HEK293 (cell line): ENCODE measurements around the gene CLDN3.

ENCODE experiments used
- CTCF ChIA-PET: fragments of 350-600 bp; formaldehyde crosslinking; extraction: SDS; loops from one replicate; lab custom pipeline; 2021; ENCODE audit warnings: antibody characterized with exemption; lab: Yijun Ruan, JAX
- POLR2A ChIA-PET: fragments of 300-600 bp; formaldehyde crosslinking; extraction: SDS; loops from one replicate; lab custom pipeline; 2020; ENCODE audit warnings: antibody characterized with exemption, inconsistent platforms; lab: Yijun Ruan, JAX
- H3K27ac ChIP-seq: fragments of 200-500 bp; sonication (Bioruptor generic); 2 replicates; pipeline ENCODE4 v1.5.1; 2014; ENCODE audit warnings: low read depth, low read length, control low read depth, inconsistent platforms; ENCODE audit errors: extremely low read depth
- H3K36me3 ChIP-seq, 2 experiments: fragments of 200-500 bp in 1 of 2; sonication (Bioruptor generic) in 1 of 2; 1 replicate in 1 of 2; 2 replicates in 1 of 2; pipeline ENCODE4 v1.5.1; 2014 to 2017; ENCODE audit warnings: inconsistent platforms in 2 of 2, low read length in 2 of 2; ENCODE audit not compliant: control insufficient read depth in 2 of 2, insufficient read depth in 1 of 2
- H3K4me1 ChIP-seq: fragments of 200-500 bp; sonication (Bioruptor generic); 2 replicates; pipeline ENCODE4 v1.5.1; 2014; ENCODE audit warnings: mild to moderate bottlenecking, low read length, inconsistent platforms; ENCODE audit not compliant: control insufficient read depth, insufficient read depth
- H3K4me3 ChIP-seq: 2 replicates; pipeline ENCODE4 v1.5.1; 2011; ENCODE audit warnings: low read depth, mild to moderate bottlenecking, control low read depth, low read length, moderate library complexity
- H3K9me3 ChIP-seq: fragments of 200-500 bp; sonication (Bioruptor generic); 2 replicates; pipeline ENCODE4 v1.5.1; 2014; ENCODE audit warnings: low read depth, low read length, inconsistent platforms; ENCODE audit not compliant: control insufficient read depth, insufficient read depth
- ATF2 ChIP-seq: fragments of 450-650 bp; formaldehyde crosslinking; IDR thresholded peaks from 2 replicates; pipeline ENCODE4 v1.5.1; 2016; ENCODE audit warnings: missing biosample characterization, missing genetic modification characterization, low read depth
- FEZF1 ChIP-seq: fragments of 450-650 bp; formaldehyde crosslinking; IDR thresholded peaks from 2 replicates; pipeline ENCODE4 v1.5.1; 2016; ENCODE audit warnings: missing biosample characterization, missing genetic modification characterization
- IKZF3 ChIP-seq: fragments of 450-650 bp; IDR thresholded peaks from 2 replicates; pipeline ENCODE4 v1.5.0; 2018; ENCODE audit warnings: missing biosample characterization, mild to moderate bottlenecking, missing genetic modification characterization, moderate library complexity
- SP3 ChIP-seq: fragments of 450-650 bp; formaldehyde crosslinking; IDR thresholded peaks from 2 replicates; pipeline ENCODE4 v1.5.1; 2016; ENCODE audit warnings: missing biosample characterization, missing genetic modification characterization
- ZNF10 ChIP-seq: fragments of 450-650 bp; formaldehyde crosslinking; IDR thresholded peaks from 2 replicates; pipeline ENCODE4 v1.5.1; 2017; ENCODE audit warnings: missing biosample characterization, missing genetic modification characterization
- ZNF138 ChIP-seq: fragments of 450-650 bp; formaldehyde crosslinking; IDR thresholded peaks from 2 replicates; pipeline ENCODE4 v1.5.1; 2016; ENCODE audit warnings: missing biosample characterization, missing genetic modification characterization, borderline replicate concordance
- ZNF184 ChIP-seq: fragments of 450-650 bp; IDR thresholded peaks from 2 replicates; pipeline ENCODE4 v1.5.1; 2018; ENCODE audit warnings: missing biosample characterization, mild to moderate bottlenecking, missing genetic modification characterization
- ZNF23 ChIP-seq: fragments of 450-650 bp; formaldehyde crosslinking; IDR thresholded peaks from 2 replicates; pipeline ENCODE4 v1.5.1; 2016; ENCODE audit warnings: missing biosample characterization, missing genetic modification characterization, borderline replicate concordance
- ZNF274 ChIP-seq, 2 experiments: fragments of 200-500 bp in 1 of 2; fragments of 450-650 bp in 1 of 2; sonication (Bioruptor generic) in 1 of 2; formaldehyde crosslinking in 1 of 2; IDR thresholded peaks; 2 replicates each; pipeline versions ENCODE4 v1.5.1 to v1.6.1; 2014 to 2016; ENCODE audit warnings: borderline replicate concordance in 1 of 2, inconsistent platforms in 1 of 2, low read length in 1 of 2, missing biosample characterization in 1 of 2, missing genetic modification characterization in 1 of 2
- ZNF280D ChIP-seq: fragments of 450-650 bp; formaldehyde crosslinking; IDR thresholded peaks from 2 replicates; pipeline ENCODE4 v1.5.1; 2016; ENCODE audit warnings: missing biosample characterization, missing genetic modification characterization
- ZNF404 ChIP-seq: fragments of 450-650 bp; formaldehyde crosslinking; IDR thresholded peaks from 2 replicates; pipeline ENCODE4 v1.5.1; 2017; ENCODE audit warnings: missing biosample characterization, missing genetic modification characterization
- ZNF600 ChIP-seq: fragments of 450-650 bp; formaldehyde crosslinking; IDR thresholded peaks from 2 replicates; pipeline ENCODE4 v1.5.1; 2016; ENCODE audit warnings: missing biosample characterization, missing genetic modification characterization
- ZNF76 ChIP-seq: fragments of 450-650 bp; formaldehyde crosslinking; IDR thresholded peaks from 2 replicates; pipeline ENCODE4; 2016; ENCODE audit warnings: low read depth, missing biosample characterization, missing genetic modification characterization, borderline replicate concordance
- ZSCAN23 ChIP-seq: fragments of 450-650 bp; formaldehyde crosslinking; IDR thresholded peaks from 2 replicates; pipeline ENCODE4 v1.5.1; 2016; ENCODE audit warnings: missing biosample characterization, missing genetic modification characterization
- ZXDB ChIP-seq: fragments of 450-650 bp; formaldehyde crosslinking; IDR thresholded peaks from 2 replicates; pipeline ENCODE4 v1.5.1; 2016; ENCODE audit warnings: missing biosample characterization, missing genetic modification characterization
- TF ChIP-seq, protein P1 (sequence below): fragments of 450-650 bp; formaldehyde crosslinking; IDR thresholded peaks from 2 replicates; pipeline ENCODE4 v1.5.1; 2016; ENCODE audit warnings: missing biosample characterization, missing genetic modification characterization
- TF ChIP-seq, protein P2 (sequence below): fragments of 450-650 bp; formaldehyde crosslinking; IDR thresholded peaks from 2 replicates; pipeline ENCODE4 v1.5.1; 2016; ENCODE audit warnings: missing biosample characterization, missing genetic modification characterization

Gene CLDN3

GRCh38 chr7:73737491-73738219 is 32.4 kb downstream of the CLDN3 start:
- ChIA-PET POLR2A (interaction anchor here (0.6 to 3.0 kb wide), 12 partner anchors 9 to 313 kb away, joined by 3 to 16 read pairs (median 4); partner anchors contain the start of gene CLDN3), CTCF (interaction anchor here (0.7 to 1.1 kb wide), 6 partner anchors 12 to 289 kb away, joined by 3 to 4 read pairs (median 3); no protein-coding TSS in a partner anchor)
- peaks cover 0 to 22% of the 10 kb centered on the region in 2 experiments; a peak in 2 of 3 replicates for H3K36me3 ChIP-seq
- peak overlapping the region; percentile 65 for H3K4me3 ChIP-seq
- no peak overlapping the region for H3K27ac ChIP-seq
- no peaks in the 10 kb centered on the region for H3K9me3 ChIP-seq
- TF ChIP-seq ZNF76 (tag by site-specific recombination) (no peak), ZNF138 (tag by site-specific recombination) (no peak)
- TF ChIP-seq, protein P1, sequence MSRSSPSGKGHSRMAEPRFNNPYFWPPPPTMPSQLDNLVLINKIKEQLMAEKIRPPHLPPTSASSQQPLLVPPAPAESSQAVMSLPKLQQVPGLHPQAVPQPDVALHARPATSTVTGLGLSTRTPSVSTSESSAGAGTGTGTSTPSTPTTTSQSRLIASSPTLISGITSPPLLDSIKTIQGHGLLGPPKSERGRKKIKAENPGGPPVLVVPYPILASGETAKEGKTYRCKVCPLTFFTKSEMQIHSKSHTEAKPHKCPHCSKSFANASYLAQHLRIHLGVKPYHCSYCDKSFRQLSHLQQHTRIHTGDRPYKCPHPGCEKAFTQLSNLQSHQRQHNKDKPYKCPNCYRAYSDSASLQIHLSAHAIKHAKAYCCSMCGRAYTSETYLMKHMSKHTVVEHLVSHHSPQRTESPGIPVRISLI (tag by site-specific recombination): no peak
- TF ChIP-seq, protein P2, sequence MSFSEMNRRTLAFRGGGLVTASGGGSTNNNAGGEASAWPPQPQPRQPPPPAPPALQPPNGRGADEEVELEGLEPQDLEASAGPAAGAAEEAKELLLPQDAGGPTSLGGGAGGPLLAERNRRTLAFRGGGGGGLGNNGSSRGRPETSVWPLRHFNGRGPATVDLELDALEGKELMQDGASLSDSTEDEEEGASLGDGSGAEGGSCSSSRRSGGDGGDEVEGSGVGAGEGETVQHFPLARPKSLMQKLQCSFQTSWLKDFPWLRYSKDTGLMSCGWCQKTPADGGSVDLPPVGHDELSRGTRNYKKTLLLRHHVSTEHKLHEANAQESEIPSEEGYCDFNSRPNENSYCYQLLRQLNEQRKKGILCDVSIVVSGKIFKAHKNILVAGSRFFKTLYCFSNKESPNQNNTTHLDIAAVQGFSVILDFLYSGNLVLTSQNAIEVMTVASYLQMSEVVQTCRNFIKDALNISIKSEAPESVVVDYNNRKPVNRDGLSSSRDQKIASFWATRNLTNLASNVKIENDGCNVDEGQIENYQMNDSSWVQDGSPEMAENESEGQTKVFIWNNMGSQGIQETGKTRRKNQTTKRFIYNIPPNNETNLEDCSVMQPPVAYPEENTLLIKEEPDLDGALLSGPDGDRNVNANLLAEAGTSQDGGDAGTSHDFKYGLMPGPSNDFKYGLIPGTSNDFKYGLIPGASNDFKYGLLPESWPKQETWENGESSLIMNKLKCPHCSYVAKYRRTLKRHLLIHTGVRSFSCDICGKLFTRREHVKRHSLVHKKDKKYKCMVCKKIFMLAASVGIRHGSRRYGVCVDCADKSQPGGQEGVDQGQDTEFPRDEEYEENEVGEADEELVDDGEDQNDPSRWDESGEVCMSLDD (tag by site-specific recombination): no peak
- H3K4me1 ChIP-seq: peaks cover 8% of the 10 kb centered on the region

- 0 out of 2 replicates have a peak overlapping the region, but pooled peaks have one; percentile 9 for H3K27ac ChIP-seq
- H3K4me3 ChIP-seq: no peak overlapping the region
- no peaks in the 10 kb centered on the region for H3K9me3 ChIP-seq
- POLR2A ChIA-PET: interaction anchor here (2.6 kb wide), 1 partner anchor 21 kb away, joined by 12 read pairs; no protein-coding TSS in a partner anchor
- CTCF ChIA-PET: interaction anchor here (0.6 to 1.1 kb wide), 6 partner anchors 19 to 147 kb away, joined by 3 to 4 read pairs (median 3); no protein-coding TSS in a partner anchor
- H3K4me1 ChIP-seq: peaks cover 8% of the 10 kb centered on the region
- TF ChIP-seq ZNF600 (tag by site-specific recombination) (no peak), IKZF3 (no peak), ZNF10 (tag by site-specific recombination) (no peak), FEZF1 (tag by site-specific recombination) (no peak), ZNF184 (no peak), SP3 (tag by site-specific recombination) (no peak), ZXDB (no peak), ZNF280D (tag by site-specific recombination) (no peak), ZNF274 (IDR thresholded peaks at IDR 0.05; ENCODE audit: low read length) (no peak), ZNF274 (tag by site-specific recombination; IDR thresholded peaks at IDR 0.05; ENCODE audit: borderline replicate concordance) (no peak), ZNF404 (tag by site-specific recombination) (no peak), ATF2 (tag by site-specific recombination) (no peak), ZNF23 (no peak), ZSCAN23 (tag by site-specific recombination) (no peak)
- peaks cover 0 to 22% of the 10 kb centered on the region in 2 experiments; a peak in 2 of 3 replicates for H3K36me3 ChIP-seq
Measured at GRCh38 chr7:73736885-73737284, 33.2 kb downstream of the CLDN3 start.
